Fibroblast of lung (primary cell): ENCODE measurements around the gene OR5K3. TPM values are rescaled to one million over a fixed set of nuclear protein-coding genes. Genes with fewer than 3 reads are reported as not detected.

ENCODE experiments used
- DNase-seq, 2 donors: peaks; one replicate each; pipeline versions ENCODE4 v3.0.0 to v3.0.0-alpha.2; 2010; ENCODE audit warnings: low read depth in 2 of 2
- H2AFZ ChIP-seq: 2 replicates; pipeline ENCODE4 v1.5.1; 2012; ENCODE audit warnings: low read length, control low read depth, inconsistent platforms
- H3K27ac ChIP-seq: 2 replicates; pipeline ENCODE4 v1.5.1; 2011; ENCODE audit warnings: low read length, control low read depth; ENCODE audit not compliant: insufficient read depth
- H3K27me3 ChIP-seq: 2 replicates; pipeline ENCODE4 v1.5.1; 2011; ENCODE audit warnings: mild to moderate bottlenecking, low read length; ENCODE audit not compliant: control insufficient read depth, insufficient read depth
- H3K36me3 ChIP-seq: 2 replicates; pipeline ENCODE4 v1.5.1; 2011; ENCODE audit warnings: low read length; ENCODE audit not compliant: control insufficient read depth, insufficient read depth
- H3K4me1 ChIP-seq: 2 replicates; pipeline ENCODE4 v1.5.1; 2011; ENCODE audit warnings: low read length; ENCODE audit not compliant: control insufficient read depth, insufficient read depth; ENCODE audit errors: extremely low read depth
- H3K4me2 ChIP-seq: 2 replicates; pipeline ENCODE4 v1.5.1; 2011; ENCODE audit warnings: low read length, control low read depth; ENCODE audit not compliant: insufficient read depth; ENCODE audit errors: extremely low read depth
- H3K4me3 ChIP-seq, 4 experiments: fragments of 200-600 bp in 1 of 4; sonication (generic) in 1 of 4; replicated peaks in 1 of 4; 2 replicates each; pipeline ENCODE4 v1.5.1; 2011 to 2016; ENCODE audit warnings: low read length in 4 of 4, low read depth in 3 of 4, mild to moderate bottlenecking in 3 of 4, control low read depth in 2 of 4, inconsistent platforms in 1 of 4, mixed read lengths in 1 of 4; ENCODE audit not compliant: insufficient read depth in 1 of 4; ENCODE audit errors: control extremely low read depth in 1 of 4
- H3K79me2 ChIP-seq: 2 replicates; pipeline ENCODE4 v1.5.1; 2012; ENCODE audit warnings: mild to moderate bottlenecking, low read length, inconsistent platforms; ENCODE audit not compliant: control insufficient read depth, insufficient read depth
- H3K9ac ChIP-seq: 2 replicates; pipeline ENCODE4 v1.5.1; 2011; ENCODE audit warnings: mild to moderate bottlenecking, low read length, control low read depth; ENCODE audit not compliant: insufficient read depth
- H3K9me3 ChIP-seq: 2 replicates; pipeline ENCODE4 v1.5.1; 2012; ENCODE audit warnings: low read depth, low read length; ENCODE audit not compliant: control insufficient read depth, insufficient read depth
- H4K20me1 ChIP-seq: 2 replicates; pipeline ENCODE4 v1.5.1; 2011; ENCODE audit warnings: low read length; ENCODE audit not compliant: control insufficient read depth, insufficient read depth; ENCODE audit errors: extremely low read depth
- CTCF ChIP-seq, 2 donors: IDR thresholded peaks in 1 of 2; conservative IDR thresholded peaks in 1 of 2; 1 replicate in 1 of 2; 2 replicates in 1 of 2; pipeline ENCODE4 v1.5.1; 2011 to 2012; ENCODE audit warnings: low read length in 2 of 2, control low read depth in 1 of 2, inconsistent platforms in 1 of 2, low read depth in 1 of 2, mild to moderate bottlenecking in 1 of 2
- EZH2 ChIP-seq: IDR thresholded peaks from 2 replicates; pipeline ENCODE4 v1.5.1; 2012; ENCODE audit warnings: low read length, control low read depth, mild to moderate bottlenecking; ENCODE audit errors: missing control alignments
- polyA plus RNA-seq, 2 donors: library from polyadenylated mRNA; depleted of rRNA in 1 of 2; stranded (reverse) in 1 of 2; unstranded in 1 of 2; fragments of >200 nt; gene quantifications; 2 replicates each; pipeline ENCODE4 v1.2.1, GENCODE V29; 2011 to 2012; ENCODE audit warnings: missing spikeins in 1 of 2
- total RNA-seq: library from RNA; depleted of rRNA; stranded (reverse); fragments of >200 nt; gene quantifications from 2 replicates; pipeline ENCODE4 v1.2.1, GENCODE V29; 2014

OR5K3 gene
- total and polyA plus RNA-seq, 2 donors (not counting 1 experiment from before 2014, with no cell fraction given) = not detected

- Histone ChIP-seq H3K4me2 (no peak overlapping the region), H3K4me3 (no peak overlapping the region), H3K27me3 (no peaks in the 10 kb centered on the region), H3K9me3 (no peaks in the 10 kb centered on the region), H3K27ac (no peak overlapping the region), H2AFZ (no peak overlapping the region), H4K20me1 (no peaks in the 10 kb centered on the region), H3K79me2 (no peaks in the 10 kb centered on the region), H3K36me3 (no peaks in the 10 kb centered on the region), H3K9ac (no peak overlapping the region), H3K4me1 (no peaks in the 10 kb centered on the region)
- TF ChIP-seq CTCF (conservative IDR thresholded peaks at IDR 0.05 in 1 of 2, IDR thresholded peaks at IDR 0.05 in 1 of 2; ENCODE audit: low read depth in 1 of 2, low read length in 2 of 2) (no peak), EZH2 (no peak)
- no peak for DNase-seq
Observed at GRCh38 chr3:98359993-98360675, 30.3 kb upstream of the OR5K3 start.

GRCh38 chr3:98360681-98361080 lies 29.8 kb upstream of the OR5K3 start:
- H3K4me3 ChIP-seq = no peak overlapping the region
- H3K79me2 ChIP-seq = no peaks in the 10 kb centered on the region
- TF ChIP-seq CTCF (conservative IDR thresholded peaks at IDR 0.05 in 1 of 2, IDR thresholded peaks at IDR 0.05 in 1 of 2; ENCODE audit: low read depth in 1 of 2, low read length in 2 of 2) (no peak), EZH2 (no peak)

GRCh38 chr3:98361289-98361688 lies 29.2 kb upstream of the OR5K3 start:
- Histone ChIP-seq H3K4me2 (no peak overlapping the region), H3K36me3 (no peaks in the 10 kb centered on the region), H3K79me2 (no peaks in the 10 kb centered on the region), H2AFZ (no peak overlapping the region), H3K27ac (no peak overlapping the region), H3K4me3 (no peak overlapping the region), H4K20me1 (no peaks in the 10 kb centered on the region), H3K9ac (no peak overlapping the region), H3K4me1 (no peaks in the 10 kb centered on the region), H3K27me3 (no peaks in the 10 kb centered on the region), H3K9me3 (no peaks in the 10 kb centered on the region)
- DNase-seq = no peak
- no peak for TF ChIP-seq EZH2
- no peak for TF ChIP-seq CTCF (conservative IDR thresholded peaks at IDR 0.05 in 1 of 2, IDR thresholded peaks at IDR 0.05 in 1 of 2; ENCODE audit: low read depth in 1 of 2, low read length in 2 of 2)

More at GRCh38 chr3:98360681-98361080, 29.8 kb upstream of the OR5K3 start:
- no peak overlapping the region for H3K4me2 ChIP-seq
- H3K4me1 ChIP-seq = no peaks in the 10 kb centered on the region
- H3K36me3 ChIP-seq = no peaks in the 10 kb centered on the region
- H4K20me1 ChIP-seq = no peaks in the 10 kb centered on the region
- no peaks in the 10 kb centered on the region for H3K27me3 ChIP-seq
- H3K27ac ChIP-seq = no peak overlapping the region
- no peaks in the 10 kb centered on the region for H3K9me3 ChIP-seq
- no peak for DNase-seq
- no peak overlapping the region for H2AFZ ChIP-seq
- no peak overlapping the region for H3K9ac ChIP-seq
